ENCODE data around the gene KRTAP10-3.
"Not testable (repeated sequence)": the region's sequence is repeated elsewhere in the genome, so short reads cannot be mapped to it uniquely, and the experiment has no call there.

KRTAP10-3 gene

GRCh38 chr21:44590311-44590721 lies 31.7 kb upstream of the KRTAP10-3 start:
- no peak for DNase-seq (ENCODE audit: low read depth)

- no peak for DNase-seq (ENCODE audit: low read depth)
Measured at GRCh38 chr21:44589586-44590305, 31.2 kb upstream of the KRTAP10-3 start.

- DNase-seq (ENCODE audit: low read depth): no peak
Measured at GRCh38 chr21:44589094-44589493, 30.5 kb upstream of the KRTAP10-3 start.

GRCh38 chr21:44585892-44586291 lies 27.3 kb upstream of the KRTAP10-3 start:
- no peak for DNase-seq (ENCODE audit: low read depth)

- DNase-seq (ENCODE audit: low read depth): no peak
Measured at GRCh38 chr21:44583800-44584147, 25.2 kb upstream of the KRTAP10-3 start.

GRCh38 chr21:44583089-44583799 lies 24.6 kb upstream of the KRTAP10-3 start:
- no peak for DNase-seq (ENCODE audit: low read depth)

GRCh38 chr21:44582055-44582454 lies 23.5 kb upstream of the KRTAP10-3 start:
- no peak for DNase-seq (ENCODE audit: low read depth)

- DNase-seq (ENCODE audit: low read depth): no peak
Measured at GRCh38 chr21:44581158-44581557, 22.6 kb upstream of the KRTAP10-3 start.

GRCh38 chr21:44580231-44580821 lies 21.7 kb upstream of the KRTAP10-3 start, which contains the start of gene KRTAP10-5:
Gene KRTAP10-5 (minus strand): TSS chr21:44580604. CDS start chr21:44580578, 26 bp downstream.
- not testable (repeated sequence) for DNase-seq (ENCODE audit: low read depth)

GRCh38 chr21:44579833-44580144 lies 21.2 kb upstream of the KRTAP10-3 start:
- DNase-seq (ENCODE audit: low read depth): no peak

GRCh38 chr21:44579056-44579832 lies 20.6 kb upstream of the KRTAP10-3 start:
- DNase-seq (ENCODE audit: low read depth): no peak

- DNase-seq (ENCODE audit: low read depth): no peak
Measured at GRCh38 chr21:44578371-44579055, 19.9 kb upstream of the KRTAP10-3 start.

- no peak for DNase-seq (ENCODE audit: low read depth)
Measured at GRCh38 chr21:44576025-44576420, 17.4 kb upstream of the KRTAP10-3 start.

GRCh38 chr21:44575307-44576024 lies 16.9 kb upstream of the KRTAP10-3 start:
- no peak for DNase-seq (ENCODE audit: low read depth)

- DNase-seq (ENCODE audit: low read depth): no peak
Measured at GRCh38 chr21:44574457-44575306, 16.1 kb upstream of the KRTAP10-3 start.

GRCh38 chr21:44573630-44574456 lies 15.2 kb upstream of the KRTAP10-3 start, which contains the start of gene KRTAP10-4:
Gene KRTAP10-4 (plus strand): TSS chr21:44573729. CDS start chr21:44573759, 30 bp downstream.
- DNase-seq (ENCODE audit: low read depth): not testable (repeated sequence)

- no peak for DNase-seq (ENCODE audit: low read depth)
Measured at GRCh38 chr21:44572959-44573583, 14.5 kb upstream of the KRTAP10-3 start.

GRCh38 chr21:44571844-44572782 lies 13.5 kb upstream of the KRTAP10-3 start:
- DNase-seq (ENCODE audit: low read depth): no peak

Measured in fibroblast of gingiva (primary cell).